Stimulated activated CD4-positive, alpha-beta T cell treated with anti-CD3 and anti-CD28 coated beads, Interleukin-4, amount 100 ng/mL, for 48 hours (primary cell): ENCODE measurements around the gene STRADA.

Experiments used
- DNase-seq, 2 donors: peaks; one replicate each; pipeline ENCODE4 v3.0.0-alpha.2; 2020; ENCODE audit warnings: low read depth in 2 of 2

Gene STRADA

GRCh38 chr17:63682981-63683380 lies 58.6 kb downstream of the STRADA start:
- DNase-seq: no peak

- DNase-seq: no peak
Measured at GRCh38 chr17:63682441-63682840, 59.2 kb downstream of the STRADA start.

GRCh38 chr17:63681530-63681929 lies 60.1 kb downstream of the STRADA start:
- DNase-seq: no peak

GRCh38 chr17:63680700-63681099 lies 60.9 kb downstream of the STRADA start:
- no peak for DNase-seq

GRCh38 chr17:63679214-63679613 lies 62.4 kb downstream of the STRADA start:
- no peak for DNase-seq

- no peak for DNase-seq
Measured at GRCh38 chr17:63676584-63676983, 65.0 kb downstream of the STRADA start.

GRCh38 chr17:63675607-63676546 lies 65.7 kb downstream of the STRADA start:
- no peak for DNase-seq

GRCh38 chr17:63675231-63675606 lies 66.4 kb downstream of the STRADA start:
- no peak for DNase-seq

- DNase-seq: no peak
Measured at GRCh38 chr17:63672856-63673255, 68.7 kb downstream of the STRADA start.

GRCh38 chr17:63665527-63666214 lies 75.9 kb downstream of the STRADA start:
- DNase-seq: no peak

- DNase-seq: no peak
Measured at GRCh38 chr17:63659850-63660249, 81.7 kb downstream of the STRADA start.

GRCh38 chr17:63658366-63658765 lies 83.2 kb downstream of the STRADA start:
- DNase-seq: no peak

GRCh38 chr17:63657786-63658185 lies 83.8 kb downstream of the STRADA start:
- DNase-seq: no peak

- DNase-seq: no peak
Measured at GRCh38 chr17:63653050-63653449, 88.5 kb downstream of the STRADA start.
